Keratinocyte (primary cell): ENCODE data around the gene PGM1. TPM values are rescaled to one million over a fixed set of nuclear protein-coding genes. Genes with fewer than 3 reads are reported as not detected.

Source experiments
- DNase-seq: peaks from one replicate; pipeline ENCODE4 v3.0.0-alpha.2; 2011; ENCODE audit warnings: low read depth, missing footprints, low spot score
- FAIRE-seq: peaks from 2 replicates; lab custom pipeline; 2011; peaks lifted over from hg19 to GRCh38; lab: Jason Lieb, UNC
- H2AFZ ChIP-seq: 2 replicates; pipeline ENCODE4 v1.6.0; 2012; ENCODE audit warnings: low read length, control low read depth, inconsistent platforms; ENCODE audit not compliant: control insufficient read depth
- H3K27ac ChIP-seq: 2 replicates; pipeline ENCODE4 v1.5.1; 2011; ENCODE audit warnings: low read length; ENCODE audit not compliant: control insufficient read depth, insufficient read depth
- H3K27me3 ChIP-seq: 3 replicates; pipeline ENCODE4 v1.6.0; 2011; ENCODE audit warnings: low read length; ENCODE audit not compliant: control insufficient read depth, insufficient read depth; ENCODE audit errors: extremely low read depth
- H3K36me3 ChIP-seq, 2 experiments: 2 replicates in 1 of 2; 3 replicates in 1 of 2; pipeline ENCODE4 v1.5.1; 2011; ENCODE audit warnings: low read length in 2 of 2, mild to moderate bottlenecking in 1 of 2; ENCODE audit not compliant: control insufficient read depth in 2 of 2, insufficient read depth in 2 of 2; ENCODE audit errors: extremely low read depth in 1 of 2
- H3K4me1 ChIP-seq: 3 replicates; pipeline ENCODE4 v1.5.1; 2011; ENCODE audit warnings: low read length; ENCODE audit not compliant: control insufficient read depth, insufficient read depth; ENCODE audit errors: extremely low read depth
- H3K4me2 ChIP-seq: 3 replicates; pipeline ENCODE4 v1.6.0; 2011; ENCODE audit warnings: low read depth, low read length; ENCODE audit not compliant: control insufficient read depth, insufficient read depth; ENCODE audit errors: extremely low read depth
- H3K4me3 ChIP-seq, 3 experiments: fragments of 200-600 bp in 1 of 3; sonication (generic) in 1 of 3; 2 replicates in 2 of 3; 3 replicates in 1 of 3; pipeline ENCODE4 v1.5.1; 2011 to 2016; ENCODE audit warnings: low read length in 3 of 3, mild to moderate bottlenecking in 3 of 3, control low read depth in 2 of 3, inconsistent platforms in 1 of 3, low read depth in 1 of 3, mixed read lengths in 1 of 3, mixed run types in 1 of 3, moderate library complexity in 1 of 3; ENCODE audit not compliant: control insufficient read depth in 2 of 3, insufficient read depth in 2 of 3; ENCODE audit errors: extremely low read depth in 1 of 3
- H3K79me2 ChIP-seq: 2 replicates; pipeline ENCODE4 v1.6.0; 2012; ENCODE audit warnings: low read length; ENCODE audit not compliant: control insufficient read depth, insufficient read depth
- H3K9ac ChIP-seq: 3 replicates; pipeline ENCODE4 v1.6.0; 2011; ENCODE audit warnings: low read length; ENCODE audit not compliant: control insufficient read depth, insufficient read depth; ENCODE audit errors: extremely low read depth
- H3K9me1 ChIP-seq: 3 replicates; pipeline ENCODE4 v1.6.0; 2011; ENCODE audit warnings: low read length; ENCODE audit not compliant: control insufficient read depth, insufficient read depth; ENCODE audit errors: extremely low read depth
- H3K9me3 ChIP-seq: 2 replicates; pipeline ENCODE4 v1.5.1; 2012; ENCODE audit warnings: low read depth, low read length; ENCODE audit not compliant: control insufficient read depth
- H4K20me1 ChIP-seq: 3 replicates; pipeline ENCODE4 v1.6.0; 2011; ENCODE audit warnings: low read length; ENCODE audit not compliant: control insufficient read depth, insufficient read depth; ENCODE audit errors: extremely low read depth
- CTCF ChIP-seq, 3 experiments: IDR thresholded peaks in 1 of 3; conservative IDR thresholded peaks in 1 of 3; optimal IDR thresholded peaks in 1 of 3; 2 replicates in 2 of 3; 3 replicates in 1 of 3; pipeline versions ENCODE3 to v1.5.1; 2011; ENCODE audit warnings: low read length in 3 of 3, mild to moderate bottlenecking in 3 of 3, moderate library complexity in 2 of 3, control low read depth in 1 of 3, inconsistent platforms in 1 of 3; ENCODE audit not compliant: insufficient read depth in 2 of 3; ENCODE audit errors: extremely low read depth in 1 of 3
- EZH2 ChIP-seq: IDR thresholded peaks from one replicate; pipeline ENCODE4 v1.6.1; 2012; ENCODE audit warnings: inconsistent platforms, mild to moderate bottlenecking, low read length, moderate library complexity
- dilution Hi-C: fragments of 300-500 bp; cut with MboI; formaldehyde crosslinking; loops from one replicate; pipeline ENCODE4 v1.7.0; 2020; ENCODE audit warnings: low sequenced_read_pairs; ENCODE audit not compliant: extremely low pct_ligation_motif_present
- polyA plus RNA-seq, 5 experiments: library from polyadenylated mRNA; depleted of rRNA in 3 of 5; stranded (reverse) in 3 of 5; stranded (forward) in 1 of 5; unstranded in 1 of 5; fragments of >200 nt; gene quantifications; 1 replicate in 1 of 5; 2 replicates in 3 of 5; 3 replicates in 1 of 5; pipeline versions ENCODE4 v1.2.1 to v1.2.3, GENCODE V29; 2011 to 2012; ENCODE audit warnings: missing spikeins in 2 of 5, low read depth in 1 of 5, low replicate concordance in 1 of 5

PGM1 gene
- polyA plus RNA-seq, 1 donor (not counting 4 experiments of a cell fraction or from before 2014, with no cell fraction given) = 38.9 TPM

GRCh38 chr1:63653976-63654375 lies 60.8 kb downstream of the PGM1 start:
- H3K9me3 ChIP-seq = no peaks in the 10 kb centered on the region
- no peak for TF ChIP-seq CTCF (optimal IDR thresholded peaks at IDR 0.05 in 1 of 3, IDR thresholded peaks at IDR 0.05 in 1 of 3, conservative IDR thresholded peaks at IDR 0.05 in 1 of 3; ENCODE audit: extremely low read depth in 1 of 3, insufficient read depth in 2 of 3, low read length in 3 of 3)
- no peak for TF ChIP-seq EZH2
- no peak for DNase-seq
- no peak overlapping the region for H3K4me2 ChIP-seq
- H3K9me1 ChIP-seq = no peaks in the 10 kb centered on the region
- peaks cover 5 to 18% of the 10 kb centered on the region in 2 experiments for H3K36me3 ChIP-seq
- no peak overlapping the region for H3K9ac ChIP-seq
- H4K20me1 ChIP-seq = no peaks in the 10 kb centered on the region
- H2AFZ ChIP-seq = no peak overlapping the region
- no peak overlapping the region for H3K4me3 ChIP-seq
- dilution Hi-C loops = no loop called here
- no peaks in the 10 kb centered on the region for H3K79me2 ChIP-seq
- no peak overlapping the region for H3K27ac ChIP-seq
- H3K27me3 ChIP-seq = no peaks in the 10 kb centered on the region
- peaks cover 8% of the 10 kb centered on the region for H3K4me1 ChIP-seq
- no peak for FAIRE-seq

GRCh38 chr1:63659448-63659847 lies 66.2 kb downstream of the PGM1 start:
- DNase-seq = no peak
- dilution Hi-C loops = no loop called here
- peaks cover 35% of the 10 kb centered on the region for H3K4me1 ChIP-seq
- no peak for FAIRE-seq
- no peak overlapping the region for H3K9ac ChIP-seq
- H3K79me2 ChIP-seq = no peaks in the 10 kb centered on the region
- H3K9me1 ChIP-seq = no peaks in the 10 kb centered on the region
- peaks cover 3 to 5% of the 10 kb centered on the region in 2 experiments for H3K36me3 ChIP-seq
- H3K4me2 ChIP-seq = no peak overlapping the region
- TF ChIP-seq EZH2 (no peak), CTCF (optimal IDR thresholded peaks at IDR 0.05 in 1 of 3, IDR thresholded peaks at IDR 0.05 in 1 of 3, conservative IDR thresholded peaks at IDR 0.05 in 1 of 3; ENCODE audit: extremely low read depth in 1 of 3, insufficient read depth in 2 of 3, low read length in 3 of 3) (no peak)
- H3K4me3 ChIP-seq = no peak overlapping the region
- no peaks in the 10 kb centered on the region for H3K9me3 ChIP-seq
- no peak overlapping the region for H3K27ac ChIP-seq
- no peaks in the 10 kb centered on the region for H4K20me1 ChIP-seq
- no peaks in the 10 kb centered on the region for H3K27me3 ChIP-seq
- no peak overlapping the region for H2AFZ ChIP-seq
